Thyroid gland (tissue), 4 donors: ENCODE data around the gene ARL6IP4.

Source experiments
- POLR2A ChIP-seq, 2 donors: fragments of 450-650 bp; IDR thresholded peaks; one replicate each; pipeline ENCODE4 v1.6.1; 2017; ENCODE audit warnings: antibody characterized with exemption in 2 of 2, mild to moderate bottlenecking in 2 of 2, moderate library complexity in 1 of 2
- TF ChIP-seq, protein P1 (sequence below), 6 experiments: fragments of 200-600 bp in 3 of 6; fragments of 450-650 bp in 3 of 6; sonication (generic) in 3 of 6; IDR thresholded peaks; one replicate each; pipeline ENCODE4 v1.5.1; 2016 to 2019; ENCODE audit warnings: antibody characterized with exemption in 6 of 6, mild to moderate bottlenecking in 2 of 6, inconsistent platforms in 1 of 6, moderate library complexity in 1 of 6

GRCh38 chr12:122964439-122965257 lies 15.8 kb upstream of the ARL6IP4 start:
- TF ChIP-seq, protein P1, sequence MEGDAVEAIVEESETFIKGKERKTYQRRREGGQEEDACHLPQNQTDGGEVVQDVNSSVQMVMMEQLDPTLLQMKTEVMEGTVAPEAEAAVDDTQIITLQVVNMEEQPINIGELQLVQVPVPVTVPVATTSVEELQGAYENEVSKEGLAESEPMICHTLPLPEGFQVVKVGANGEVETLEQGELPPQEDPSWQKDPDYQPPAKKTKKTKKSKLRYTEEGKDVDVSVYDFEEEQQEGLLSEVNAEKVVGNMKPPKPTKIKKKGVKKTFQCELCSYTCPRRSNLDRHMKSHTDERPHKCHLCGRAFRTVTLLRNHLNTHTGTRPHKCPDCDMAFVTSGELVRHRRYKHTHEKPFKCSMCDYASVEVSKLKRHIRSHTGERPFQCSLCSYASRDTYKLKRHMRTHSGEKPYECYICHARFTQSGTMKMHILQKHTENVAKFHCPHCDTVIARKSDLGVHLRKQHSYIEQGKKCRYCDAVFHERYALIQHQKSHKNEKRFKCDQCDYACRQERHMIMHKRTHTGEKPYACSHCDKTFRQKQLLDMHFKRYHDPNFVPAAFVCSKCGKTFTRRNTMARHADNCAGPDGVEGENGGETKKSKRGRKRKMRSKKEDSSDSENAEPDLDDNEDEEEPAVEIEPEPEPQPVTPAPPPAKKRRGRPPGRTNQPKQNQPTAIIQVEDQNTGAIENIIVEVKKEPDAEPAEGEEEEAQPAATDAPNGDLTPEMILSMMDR (IDR thresholded peaks at IDR 0.05) = no peak
- TF ChIP-seq POLR2A (IDR thresholded peaks at IDR 0.05) = no peak
